Liver (tissue), 9 donors: ENCODE measurements around the gene XXYLT1. TPM values are rescaled to one million over a fixed set of nuclear protein-coding genes. Genes with fewer than 3 reads are reported as not detected.

Experiments used
- DNase-seq: peaks from one replicate; pipeline ENCODE4 v3.0.0-alpha.2; 2017; ENCODE audit warnings: low spot score
- H3K27ac ChIP-seq, 2 donors: one replicate each; pipeline ENCODE4 v1.7.0; 2013; ENCODE audit warnings: inconsistent platforms in 2 of 2, low read length in 2 of 2, control low read depth in 1 of 2, low read depth in 1 of 2, mild to moderate bottlenecking in 1 of 2
- H3K27me3 ChIP-seq, 4 donors: one replicate each; pipeline versions ENCODE4 v1.6.1 to v1.7.0; 2013; ENCODE audit warnings: low read length in 3 of 4, inconsistent platforms in 1 of 4, mild to moderate bottlenecking in 1 of 4, moderate library complexity in 1 of 4; ENCODE audit not compliant: control insufficient read depth in 4 of 4, insufficient read depth in 4 of 4
- H3K36me3 ChIP-seq, 4 donors: one replicate each; pipeline versions ENCODE4 v1.6.1 to v1.7.0; 2013; ENCODE audit warnings: low read length in 3 of 4, mild to moderate bottlenecking in 3 of 4, low read depth in 1 of 4, moderate library complexity in 1 of 4; ENCODE audit not compliant: control insufficient read depth in 4 of 4, insufficient read depth in 3 of 4
- H3K4me1 ChIP-seq, 4 donors: one replicate each; pipeline versions ENCODE4 v1.6.1 to v1.7.0; 2013; ENCODE audit warnings: low read length in 3 of 4, mild to moderate bottlenecking in 3 of 4, moderate library complexity in 1 of 4; ENCODE audit not compliant: control insufficient read depth in 4 of 4, insufficient read depth in 4 of 4
- H3K4me3 ChIP-seq, 3 donors: one replicate each; pipeline versions ENCODE4 v1.6.1 to v1.7.0; 2013; ENCODE audit warnings: low read length in 3 of 3, control low read depth in 1 of 3, low read depth in 1 of 3, mild to moderate bottlenecking in 1 of 3
- H3K9ac ChIP-seq, 2 donors: one replicate each; pipeline ENCODE4 v1.7.0; 2013; ENCODE audit warnings: low read length in 2 of 2, mild to moderate bottlenecking in 2 of 2, moderate library complexity in 2 of 2, control low read depth in 1 of 2, low read depth in 1 of 2
- H3K9me3 ChIP-seq, 4 donors: one replicate each; pipeline versions ENCODE4 v1.6.1 to v1.7.0; 2013; ENCODE audit warnings: low read length in 3 of 4; ENCODE audit not compliant: control insufficient read depth in 4 of 4
- ATF3 ChIP-seq: IDR thresholded peaks from 2 replicates; pipeline ENCODE4 v1.6.1; 2016; ENCODE audit warnings: antibody characterized with exemption
- CTCF ChIP-seq: fragments of 150-350 bp; IDR thresholded peaks from 2 replicates; pipeline ENCODE4 v1.5.1; 2017; ENCODE audit warnings: improper control_type of control experiment, low read depth, low read length; ENCODE audit not compliant: missing input control
- EGR1 ChIP-seq, 2 donors: IDR thresholded peaks; 2 replicates each; pipeline ENCODE4 v1.6.1; 2016 to 2018; ENCODE audit warnings: antibody characterized with exemption in 2 of 2, low read depth in 2 of 2
- FOXA1 ChIP-seq: IDR thresholded peaks from 2 replicates; pipeline ENCODE4 v1.6.1; 2016; ENCODE audit warnings: antibody characterized with exemption
- FOXA2 ChIP-seq: IDR thresholded peaks from 2 replicates; pipeline ENCODE4 v1.6.1; 2016; ENCODE audit warnings: antibody characterized with exemption
- GABPA ChIP-seq, 2 donors: IDR thresholded peaks in 1 of 2; conservative IDR thresholded peaks in 1 of 2; 2 replicates each; pipeline ENCODE4 v1.6.1; 2016; ENCODE audit warnings: antibody characterized with exemption in 2 of 2, mild to moderate bottlenecking in 1 of 2, moderate library complexity in 1 of 2
- HNF4A ChIP-seq, 2 donors: conservative IDR thresholded peaks; 2 replicates each; pipeline ENCODE4 v1.6.1; 2016; ENCODE audit warnings: antibody characterized with exemption in 2 of 2, mild to moderate bottlenecking in 2 of 2
- HNF4G ChIP-seq: IDR thresholded peaks from 2 replicates; pipeline ENCODE4 v1.6.1; 2016; ENCODE audit warnings: antibody characterized with exemption
- JUND ChIP-seq, 2 donors: IDR thresholded peaks; 2 replicates each; pipeline ENCODE4 v1.6.1; 2016; ENCODE audit warnings: antibody characterized with exemption in 2 of 2
- MAX ChIP-seq: IDR thresholded peaks from 2 replicates; pipeline ENCODE4 v1.6.1; 2016; ENCODE audit warnings: antibody characterized with exemption
- NR2F2 ChIP-seq: IDR thresholded peaks from 2 replicates; pipeline ENCODE4 v1.6.1; 2016; ENCODE audit warnings: antibody characterized with exemption
- RAD21 ChIP-seq, 2 donors: IDR thresholded peaks; 2 replicates each; pipeline ENCODE4 v1.6.1; 2016; ENCODE audit warnings: antibody characterized with exemption in 2 of 2, mild to moderate bottlenecking in 2 of 2
- REST ChIP-seq: IDR thresholded peaks from 2 replicates; pipeline ENCODE4 v1.6.1; 2016; ENCODE audit warnings: antibody characterized with exemption, mild to moderate bottlenecking
- RXRA ChIP-seq, 2 donors: IDR thresholded peaks; 2 replicates each; pipeline ENCODE4 v1.6.1; 2017 to 2018; ENCODE audit warnings: antibody characterized with exemption in 2 of 2, mild to moderate bottlenecking in 1 of 2
- SP1 ChIP-seq: IDR thresholded peaks from 2 replicates; pipeline ENCODE4 v1.6.1; 2018; ENCODE audit warnings: antibody characterized with exemption, mild to moderate bottlenecking
- TAF1 ChIP-seq: conservative IDR thresholded peaks from 2 replicates; pipeline ENCODE4 v1.6.1; 2016; ENCODE audit warnings: antibody characterized with exemption, mild to moderate bottlenecking
- YY1 ChIP-seq: IDR thresholded peaks from 2 replicates; pipeline ENCODE4 v1.6.1; 2016; ENCODE audit warnings: antibody characterized with exemption, mild to moderate bottlenecking
- ZBTB33 ChIP-seq: IDR thresholded peaks from 2 replicates; pipeline ENCODE4 v1.6.1; 2016; ENCODE audit warnings: antibody characterized with exemption
- WGBS: extraction: QIAGEN DNeasy Blood & Tissue Kit; methylation state at CpG from one replicate; pipeline ENCODE4 v1.1.7; 2013; 5-methylcytosine and 5-hydroxymethylcytosine counted together
- polyA plus RNA-seq, 2 donors: library from polyadenylated mRNA; stranded (reverse) in 1 of 2; unstranded in 1 of 2; fragments of 200-250 nt in 1 of 2; fragments of >200 nt in 1 of 2; fragmentation: Nextera tagmentation in 1 of 2; extraction: Ambion mirVana in 1 of 2; gene quantifications; one replicate each; pipeline versions ENCODE4 v1.2.1 to v1.2.3, GENCODE V29; 2013 to 2015
- total RNA-seq, 2 donors: library from RNA; depleted of rRNA; stranded (reverse); fragments of >200 nt; gene quantifications; one replicate each; pipeline ENCODE4 v1.2.3, GENCODE V29; 2014
- donor health status: healthy.
- donor health status: healthy.
- donor health status: healthy.
- donor health status: healthy.
- donor health status: healthy.

XXYLT1 gene
- total and polyA plus RNA-seq, 4 donors, result 0.93 to 7.6 (median 2.8) TPM

- no peak for TF ChIP-seq SP1
- TF ChIP-seq HNF4G, result no peak
- no peak for TF ChIP-seq JUND (IDR thresholded peaks at IDR 0.05)
- TF ChIP-seq HNF4A (conservative IDR thresholded peaks at IDR 0.05), result no peak
- no peak for TF ChIP-seq MAX
- TF ChIP-seq ATF3, result no peak
- no peak for TF ChIP-seq ZBTB33
- no peak for TF ChIP-seq GABPA (IDR thresholded peaks at IDR 0.05 in 1 of 2, conservative IDR thresholded peaks at IDR 0.05 in 1 of 2)
- TF ChIP-seq EGR1 (IDR thresholded peaks at IDR 0.05; ENCODE audit: low read depth in 2 of 2), result no peak
- TF ChIP-seq RAD21 (IDR thresholded peaks at IDR 0.05), result no peak
- TF ChIP-seq REST, result no peak
- no peak for TF ChIP-seq FOXA2
- TF ChIP-seq YY1, result no peak
- TF ChIP-seq NR2F2, result no peak
- no peak for TF ChIP-seq CTCF
- no peak for TF ChIP-seq TAF1
- TF ChIP-seq RXRA (IDR thresholded peaks at IDR 0.05), result no peak
- no peak for TF ChIP-seq FOXA1
- no peak overlapping the region for H3K4me3 ChIP-seq
- DNase-seq, result no peak
- no peaks in the 10 kb centered on the region for H3K9me3 ChIP-seq
- no peak overlapping the region for H3K27ac ChIP-seq
- H3K9ac ChIP-seq, result no peak overlapping the region
- no peaks in the 10 kb centered on the region for H3K4me1 ChIP-seq
- no peaks in the 10 kb centered on the region for H3K36me3 ChIP-seq
- H3K27me3 ChIP-seq, result no peaks in the 10 kb centered on the region
- WGBS, result 96% methylated on average over 11 of the region's 11 CpGs
These were observed 145.3 kb downstream of the XXYLT1 start for GRCh38 chr3:195125646-195126045.
